Measurements from ENCODE around the gene LRRC46.

- TF ChIP-seq CTCF (conservative IDR thresholded peaks at IDR 0.05 in 1 of 2, IDR thresholded peaks at IDR 0.05 in 1 of 2; ENCODE audit: extremely low read depth in 1 of 2, insufficient read depth in 1 of 2, low read depth in 1 of 2, low read length in 2 of 2) (no peak), EZH2 (IDR thresholded peaks at IDR 0.05; ENCODE audit: borderline replicate concordance, low read length) (no peak)
Measured at GRCh38 chr17:47867813-47868533, 36.5 kb downstream of the LRRC46 start.

Measured in mammary epithelial cell (primary cell).